ENCODE measurements around the gene RYR2. TPM values are rescaled to one million over a fixed set of nuclear protein-coding genes. Genes with fewer than 3 reads are reported as not detected.

The RYR2 gene
- total RNA-seq, 4 donors from 2014 or later = 0.20 to 0.60 (median 0.32) TPM

DNA sequence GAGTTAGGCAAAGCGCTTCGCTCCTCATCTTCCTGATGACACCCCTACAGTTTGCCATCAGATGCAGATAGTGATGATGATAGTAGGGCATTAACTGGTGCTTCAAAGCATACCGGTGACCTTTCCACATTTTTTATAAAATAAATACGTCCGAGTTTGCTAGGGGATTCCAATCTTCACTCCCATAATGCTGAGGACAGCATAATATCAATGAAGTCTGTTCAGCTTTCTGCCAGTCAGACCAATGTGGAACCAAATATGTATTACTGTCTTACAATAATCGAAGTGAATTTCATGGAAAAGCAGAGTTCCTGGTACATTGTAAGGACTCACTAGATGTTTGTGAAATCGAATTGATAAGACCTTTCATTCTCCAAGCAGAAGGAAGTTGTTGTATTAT lies 258.7 kb downstream of the RYR2 start:
- Histone ChIP-seq H3K27me3 (no peaks in the 10 kb centered on the region), H3K27ac (no peak overlapping the region), H3K4me1 (no peaks in the 10 kb centered on the region), H3K9me3 (no peaks in the 10 kb centered on the region), H3K4me3 (no peak overlapping the region), H3K36me3 (no peaks in the 10 kb centered on the region)
- TF ChIP-seq POLR2A (IDR thresholded peaks at IDR 0.05) (no peak), EP300 (IDR thresholded peaks at IDR 0.05) (no peak), CTCF (IDR thresholded peaks at IDR 0.05) (no peak)
- DNase-seq (ENCODE audit: low spot score in 2 of 2) = no peak
- WGBS, 2 donors = 86% methylated on average over 7 of the region's 7 CpGs

DNA sequence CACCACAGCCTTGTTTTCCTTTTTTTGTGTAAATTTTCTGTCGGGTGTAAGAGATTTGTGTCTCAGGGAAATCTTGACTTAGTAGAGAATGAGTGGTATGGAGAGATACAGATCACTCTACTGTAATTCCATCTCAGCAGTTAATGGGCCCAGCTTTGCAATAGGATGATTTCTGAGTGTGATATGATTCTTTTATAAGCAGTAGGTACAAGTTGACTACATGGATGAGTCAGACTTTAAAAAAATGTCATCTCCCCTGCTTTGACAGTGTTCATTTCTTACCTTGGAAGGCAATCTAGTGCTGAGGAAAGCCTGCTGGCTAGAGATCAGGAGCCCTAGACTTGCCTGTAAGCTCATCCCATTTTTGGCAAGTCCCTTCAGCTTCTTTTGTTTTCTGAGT lies 261.9 kb downstream of the RYR2 start:
- TF ChIP-seq EP300 (IDR thresholded peaks at IDR 0.05) (no peak), POLR2A (IDR thresholded peaks at IDR 0.05) (no peak), CTCF (IDR thresholded peaks at IDR 0.05) (no peak)
- Histone ChIP-seq H3K36me3 (no peaks in the 10 kb centered on the region), H3K4me1 (no peaks in the 10 kb centered on the region), H3K27ac (no peak overlapping the region), H3K27me3 (no peaks in the 10 kb centered on the region), H3K4me3 (no peak overlapping the region), H3K9me3 (no peaks in the 10 kb centered on the region)
- no peak for DNase-seq (ENCODE audit: low spot score in 2 of 2)
- WGBS, 2 donors = 60 to 76% methylated on average over 1 of the region's 1 CpG

GRCh38 chr1:237306726-237307125 lies 264.7 kb downstream of the RYR2 start:
- Histone ChIP-seq H3K4me3 (no peak overlapping the region), H3K27me3 (no peaks in the 10 kb centered on the region), H3K27ac (no peak overlapping the region), H3K4me1 (no peaks in the 10 kb centered on the region), H3K9me3 (no peaks in the 10 kb centered on the region), H3K36me3 (no peaks in the 10 kb centered on the region)
- 71 to 72% methylated on average over 8 of the region's 8 CpGs for WGBS, 2 donors
- TF ChIP-seq POLR2A (IDR thresholded peaks at IDR 0.05) = no peak
- TF ChIP-seq CTCF (IDR thresholded peaks at IDR 0.05) = no peak
- no peak for TF ChIP-seq EP300 (IDR thresholded peaks at IDR 0.05)
- DNase-seq (ENCODE audit: low spot score in 2 of 2) = no peak

GRCh38 chr1:237309595-237310118 lies 267.7 kb downstream of the RYR2 start:
- DNase-seq (ENCODE audit: low spot score in 2 of 2) = no peak
- H3K27ac ChIP-seq = no peak overlapping the region
- peaks cover 0 to 5% (median 0%) of the 10 kb centered on the region in 4 donors for H3K9me3 ChIP-seq
- no peaks in the 10 kb centered on the region for H3K36me3 ChIP-seq
- no peaks in the 10 kb centered on the region for H3K4me1 ChIP-seq
- no peaks in the 10 kb centered on the region for H3K27me3 ChIP-seq
- H3K4me3 ChIP-seq = no peak overlapping the region
- WGBS, 2 donors = 88 to 93% methylated on average over 18 to 22 of the region's 32 CpGs
- TF ChIP-seq POLR2A (IDR thresholded peaks at IDR 0.05) = no peak
- no peak for TF ChIP-seq EP300 (IDR thresholded peaks at IDR 0.05)
- TF ChIP-seq CTCF (IDR thresholded peaks at IDR 0.05) = no peak

- WGBS, 2 donors = 70 to 75% methylated on average over 4 of the region's 4 CpGs
- no peaks in the 10 kb centered on the region for H3K4me1 ChIP-seq
- no peaks in the 10 kb centered on the region for H3K27me3 ChIP-seq
- H3K27ac ChIP-seq = no peak overlapping the region
- TF ChIP-seq POLR2A (IDR thresholded peaks at IDR 0.05) (no peak), EP300 (IDR thresholded peaks at IDR 0.05) (no peak), CTCF (IDR thresholded peaks at IDR 0.05) (no peak)
- no peak overlapping the region for H3K4me3 ChIP-seq
- DNase-seq (ENCODE audit: low spot score in 2 of 2) = no peak
- H3K9me3 ChIP-seq = peaks cover 0 to 5% (median 0%) of the 10 kb centered on the region in 4 donors
- H3K36me3 ChIP-seq = no peaks in the 10 kb centered on the region
Measured at GRCh38 chr1:237316352-237316751, 274.4 kb downstream of the RYR2 start.

All from tibial nerve (tissue), 4 donors.